ENCODE results near the gene KIAA0319L. TPM values are rescaled to one million over a fixed set of nuclear protein-coding genes. Genes with fewer than 3 reads are reported as not detected.

The KIAA0319L gene
- total RNA-seq, 2 experiments from 2014 or later, result 25.3 to 44.9 TPM

- no peaks in the 10 kb centered on the region for H3K9me2 ChIP-seq (ENCODE audit: insufficient read depth, low read length)
- no peaks in the 10 kb centered on the region for H3K79me2 ChIP-seq (ENCODE audit: insufficient read depth, low read depth, low read length)
- no peaks in the 10 kb centered on the region for H3K9me3 ChIP-seq (ENCODE audit: low read length)
- intact Hi-C loops (cut with micrococcal nuclease; ENCODE audit: unreplicated experiment), result no loop called here
- CTCF ChIA-PET (ENCODE audit: unreplicated experiment), result no interaction called here
- TF ChIP-seq CTCF (conservative IDR thresholded peaks at IDR 0.05; ENCODE audit: low read length) (no peak), EZH2phosphoT487 (IDR thresholded peaks at IDR 0.05; ENCODE audit: borderline replicate concordance, low read depth, low read length) (no peak)
- no peak for DNase-seq (ENCODE audit: low spot score)
- H3K4me2 ChIP-seq (ENCODE audit: low read length), result no peak overlapping the region
- H3K36me3 ChIP-seq (ENCODE audit: insufficient read depth, low read length), result peaks cover 68% of the 10 kb centered on the region
- H4K20me1 ChIP-seq (ENCODE audit: insufficient read depth, low read length), result peaks cover under 1% of the 10 kb centered on the region; the same call in 1 of the 2 replicates
- no TSS peak for BruUV-seq (replicated peaks)
- no peak overlapping the region for H2AFZ ChIP-seq (ENCODE audit: low read length)
- H3K27ac ChIP-seq (ENCODE audit: low read depth, low read length, poor library complexity, severe bottlenecking), result no peak overlapping the region
- H3K4me3 ChIP-seq (ENCODE audit: low read depth, low read length, poor library complexity, severe bottlenecking), result no peak overlapping the region
- POLR2A ChIA-PET, result no interaction called here
- no peaks in the 10 kb centered on the region for H3K4me1 ChIP-seq (ENCODE audit: insufficient read depth, low read length, poor library complexity, severe bottlenecking)
Measured at GRCh38 chr1:35600593-35600992, 43.4 kb upstream of the KIAA0319L start.

GRCh38 chr1:35599411-35599810 is 42.2 kb upstream of the KIAA0319L start:
- intact Hi-C loops (cut with micrococcal nuclease; ENCODE audit: unreplicated experiment), result no loop called here
- no peak overlapping the region for H3K4me2 ChIP-seq (ENCODE audit: low read length)
- H3K4me3 ChIP-seq (ENCODE audit: low read depth, low read length, poor library complexity, severe bottlenecking), result no peak overlapping the region
- no peaks in the 10 kb centered on the region for H4K20me1 ChIP-seq (ENCODE audit: insufficient read depth, low read length)
- no peak overlapping the region for H2AFZ ChIP-seq (ENCODE audit: low read length)
- CTCF ChIA-PET (ENCODE audit: unreplicated experiment), result interaction anchor here (0.6 kb wide), 1 partner anchor 1181 kb away, joined by 3 read pairs; no protein-coding TSS in a partner anchor
- no peaks in the 10 kb centered on the region for H3K4me1 ChIP-seq (ENCODE audit: insufficient read depth, low read length, poor library complexity, severe bottlenecking)
- H3K36me3 ChIP-seq (ENCODE audit: insufficient read depth, low read length), result peaks cover 59% of the 10 kb centered on the region
- no peak overlapping the region for H3K27ac ChIP-seq (ENCODE audit: low read depth, low read length, poor library complexity, severe bottlenecking)
- H3K9me3 ChIP-seq (ENCODE audit: low read length), result no peaks in the 10 kb centered on the region
- no peaks in the 10 kb centered on the region for H3K9me2 ChIP-seq (ENCODE audit: insufficient read depth, low read length)
- POLR2A ChIA-PET, result no interaction called here
- no peaks in the 10 kb centered on the region for H3K79me2 ChIP-seq (ENCODE audit: insufficient read depth, low read depth, low read length)
- TF ChIP-seq CTCF (conservative IDR thresholded peaks at IDR 0.05; ENCODE audit: low read length) (no peak), EZH2phosphoT487 (IDR thresholded peaks at IDR 0.05; ENCODE audit: borderline replicate concordance, low read depth, low read length) (no peak)
- no peak for DNase-seq (ENCODE audit: low spot score)
- no TSS peak for BruUV-seq (replicated peaks)

GRCh38 chr1:35598895-35599294 is 41.7 kb upstream of the KIAA0319L start:
- H4K20me1 ChIP-seq (ENCODE audit: insufficient read depth, low read length), result no peaks in the 10 kb centered on the region
- no peak overlapping the region for H3K4me2 ChIP-seq (ENCODE audit: low read length)
- no peak overlapping the region for H2AFZ ChIP-seq (ENCODE audit: low read length)
- H3K4me3 ChIP-seq (ENCODE audit: low read depth, low read length, poor library complexity, severe bottlenecking), result no peak overlapping the region
- CTCF ChIA-PET (ENCODE audit: unreplicated experiment), result interaction anchor here (0.6 kb wide), 1 partner anchor 1181 kb away, joined by 3 read pairs; no protein-coding TSS in a partner anchor
- DNase-seq (ENCODE audit: low spot score), result no peak
- peaks cover 53% of the 10 kb centered on the region for H3K36me3 ChIP-seq (ENCODE audit: insufficient read depth, low read length)
- BruUV-seq (replicated peaks), result no TSS peak
- H3K79me2 ChIP-seq (ENCODE audit: insufficient read depth, low read depth, low read length), result no peaks in the 10 kb centered on the region
- no peak for TF ChIP-seq EZH2phosphoT487 (IDR thresholded peaks at IDR 0.05; ENCODE audit: borderline replicate concordance, low read depth, low read length)
- no peak for TF ChIP-seq CTCF (conservative IDR thresholded peaks at IDR 0.05; ENCODE audit: low read length)
- no peaks in the 10 kb centered on the region for H3K9me2 ChIP-seq (ENCODE audit: insufficient read depth, low read length)
- intact Hi-C loops (cut with micrococcal nuclease; ENCODE audit: unreplicated experiment), result no loop called here
- no peak overlapping the region for H3K27ac ChIP-seq (ENCODE audit: low read depth, low read length, poor library complexity, severe bottlenecking)
- POLR2A ChIA-PET, result no interaction called here
- H3K4me1 ChIP-seq (ENCODE audit: insufficient read depth, low read length, poor library complexity, severe bottlenecking), result no peaks in the 10 kb centered on the region
- H3K9me3 ChIP-seq (ENCODE audit: low read length), result no peaks in the 10 kb centered on the region

Measured in OCI-LY7 (cell line).